Skeletal muscle tissue (tissue), 4 donors: Measurements from ENCODE around the gene MEGF9. TPM values are rescaled to one million over a fixed set of nuclear protein-coding genes. Genes with fewer than 3 reads are reported as not detected.

Experiments used
- H3K27ac ChIP-seq: one replicate; pipeline ENCODE4 v1.7.0; 2013; ENCODE audit warnings: mild to moderate bottlenecking, low read depth, low read length, inconsistent platforms
- H3K27me3 ChIP-seq, 3 donors: one replicate each; pipeline ENCODE4 v1.7.0; 2013; ENCODE audit warnings: low read length in 3 of 3; ENCODE audit not compliant: control insufficient read depth in 3 of 3, insufficient read depth in 3 of 3
- H3K36me3 ChIP-seq, 3 donors: one replicate each; pipeline ENCODE4 v1.7.0; 2013; ENCODE audit warnings: low read length in 3 of 3; ENCODE audit not compliant: control insufficient read depth in 3 of 3, insufficient read depth in 3 of 3
- H3K4me1 ChIP-seq, 3 donors: one replicate each; pipeline ENCODE4 v1.7.0; 2013; ENCODE audit warnings: low read length in 3 of 3, mild to moderate bottlenecking in 3 of 3; ENCODE audit not compliant: control insufficient read depth in 3 of 3, insufficient read depth in 3 of 3
- H3K4me3 ChIP-seq, 3 donors: one replicate each; pipeline ENCODE4 v1.7.0; 2013; ENCODE audit warnings: low read length in 3 of 3
- H3K9ac ChIP-seq, 3 donors: one replicate each; pipeline ENCODE4 v1.7.0; 2013; ENCODE audit warnings: low read length in 3 of 3, mild to moderate bottlenecking in 3 of 3, moderate library complexity in 2 of 3, low read depth in 1 of 3
- H3K9me3 ChIP-seq, 3 donors: one replicate each; pipeline ENCODE4 v1.7.0; 2013; ENCODE audit warnings: low read length in 3 of 3; ENCODE audit not compliant: control insufficient read depth in 3 of 3
- total RNA-seq: library from RNA; depleted of rRNA; stranded (reverse); fragments of >200 nt; gene quantifications from one replicate; pipeline ENCODE4 v1.2.3, GENCODE V29; 2014
- donor health status: Osteomylitis.

The MEGF9 gene
- total RNA-seq, 1 donor from 2014 or later, result 6.8 TPM

- no peak overlapping the region for H3K4me3 ChIP-seq
- no peaks in the 10 kb centered on the region for H3K4me1 ChIP-seq
- H3K9me3 ChIP-seq, result peaks cover 0 to 2% (median 0%) of the 10 kb centered on the region in 3 donors
- no peaks in the 10 kb centered on the region for H3K36me3 ChIP-seq
- no peaks in the 10 kb centered on the region for H3K27me3 ChIP-seq
- no peak overlapping the region for H3K27ac ChIP-seq
- no peak overlapping the region for H3K9ac ChIP-seq
Observed at GRCh38 chr9:120668399-120668798, 45.9 kb downstream of the MEGF9 start.

DNA sequence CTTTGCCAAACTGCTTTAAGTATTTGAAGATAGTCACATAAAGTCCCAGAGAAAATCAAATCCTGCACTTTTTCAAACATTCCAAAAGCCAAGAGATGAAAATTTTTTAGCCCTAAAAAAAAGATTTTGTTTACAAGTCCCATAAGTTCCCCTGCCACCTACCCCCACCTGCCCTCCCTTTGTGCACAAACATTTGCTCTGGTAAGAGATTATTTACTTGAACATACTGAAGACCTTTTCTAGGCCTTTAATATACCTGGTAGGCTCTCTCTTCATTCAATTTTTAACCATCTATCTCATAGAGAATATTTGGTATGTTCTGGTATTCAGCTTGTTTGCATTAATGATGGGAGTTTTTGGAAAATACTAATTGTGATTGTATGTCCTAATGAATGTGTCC is 50.3 kb downstream of the MEGF9 start:
- Histone ChIP-seq H3K27me3 (no peaks in the 10 kb centered on the region), H3K4me3 (no peak overlapping the region), H3K4me1 (no peaks in the 10 kb centered on the region), H3K9ac (no peak overlapping the region), H3K9me3 (peaks cover 0 to 2% (median 0%) of the 10 kb centered on the region in 3 donors), H3K36me3 (no peaks in the 10 kb centered on the region), H3K27ac (no peak overlapping the region)

GRCh38 chr9:120663380-120663779 is 50.9 kb downstream of the MEGF9 start:
- H3K4me1 ChIP-seq, result no peaks in the 10 kb centered on the region
- no peaks in the 10 kb centered on the region for H3K36me3 ChIP-seq

GRCh38 chr9:120662513-120662912 is 51.8 kb downstream of the MEGF9 start:
- H3K9me3 ChIP-seq, result peaks cover 0 to 2% (median 0%) of the 10 kb centered on the region in 3 donors
- no peaks in the 10 kb centered on the region for H3K27me3 ChIP-seq
- H3K36me3 ChIP-seq, result no peaks in the 10 kb centered on the region
- H3K9ac ChIP-seq, result no peak overlapping the region
- H3K4me1 ChIP-seq, result no peaks in the 10 kb centered on the region
- no peak overlapping the region for H3K4me3 ChIP-seq
- no peak overlapping the region for H3K27ac ChIP-seq

More at GRCh38 chr9:120663380-120663779, 50.9 kb downstream of the MEGF9 start:
- H3K27ac ChIP-seq, result no peak overlapping the region
- H3K27me3 ChIP-seq, result no peaks in the 10 kb centered on the region
- no peak overlapping the region for H3K9ac ChIP-seq
- H3K4me3 ChIP-seq, result no peak overlapping the region
- H3K9me3 ChIP-seq, result peaks cover 0 to 2% (median 0%) of the 10 kb centered on the region in 3 donors

- Histone ChIP-seq H3K27ac (no peak overlapping the region), H3K4me3 (no peak overlapping the region), H3K4me1 (no peaks in the 10 kb centered on the region), H3K36me3 (no peaks in the 10 kb centered on the region), H3K27me3 (no peaks in the 10 kb centered on the region), H3K9me3 (no peaks in the 10 kb centered on the region), H3K9ac (no peak overlapping the region)
Observed at GRCh38 chr9:120659676-120660075, 54.6 kb downstream of the MEGF9 start.

DNA sequence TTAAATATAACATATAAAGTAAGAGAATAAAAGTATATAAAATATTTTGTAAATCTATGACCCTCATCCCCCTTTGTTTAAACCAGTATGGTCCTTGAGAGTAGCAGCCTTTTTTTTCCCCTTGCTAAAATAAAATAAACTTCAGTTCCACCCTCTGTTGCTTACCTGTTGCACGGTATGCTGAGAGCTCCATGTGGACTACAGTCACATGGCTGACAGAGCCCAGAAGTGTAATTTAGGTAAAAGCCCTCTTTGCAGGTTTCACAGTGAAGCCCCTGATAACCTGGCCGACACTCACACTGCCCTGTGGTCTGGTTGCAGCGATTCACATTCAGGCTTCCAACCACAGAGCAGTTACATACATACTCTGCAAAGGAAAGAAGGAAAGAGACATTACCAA is 55.1 kb downstream of the MEGF9 start:
- Histone ChIP-seq H3K4me3 (no peak overlapping the region), H3K9me3 (no peaks in the 10 kb centered on the region), H3K9ac (no peak overlapping the region), H3K4me1 (no peaks in the 10 kb centered on the region), H3K27ac (no peak overlapping the region), H3K36me3 (no peaks in the 10 kb centered on the region), H3K27me3 (no peaks in the 10 kb centered on the region)

DNA sequence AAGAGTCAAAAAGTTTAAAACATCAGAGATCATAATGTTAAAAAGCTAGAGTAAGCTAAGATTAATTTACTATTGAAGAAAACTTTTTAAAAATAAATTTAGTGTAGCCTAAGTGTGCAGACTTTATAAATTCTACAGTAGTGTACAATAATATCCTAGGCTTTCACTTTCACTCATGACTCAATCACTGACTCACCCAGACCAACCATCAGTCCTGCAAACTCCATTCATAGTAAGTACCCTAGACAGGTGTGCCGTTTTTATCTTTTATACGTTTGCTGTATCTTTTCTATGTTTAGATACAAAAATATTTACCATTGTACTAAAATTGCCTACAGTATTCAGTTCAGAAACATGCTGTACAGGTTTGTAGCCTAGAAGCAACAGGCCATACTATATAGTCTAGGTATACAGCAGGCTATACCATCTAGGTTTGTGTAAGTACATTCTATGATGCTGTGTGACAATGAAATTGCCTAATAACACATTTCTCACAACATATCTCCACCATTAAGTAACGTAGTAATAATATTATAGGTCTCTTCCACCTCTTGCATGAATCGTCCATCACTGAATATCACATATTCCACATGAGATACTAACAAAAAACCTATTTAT is 59.2 kb downstream of the MEGF9 start:
- H3K4me1 ChIP-seq, result no peaks in the 10 kb centered on the region
- no peaks in the 10 kb centered on the region for H3K27me3 ChIP-seq
- no peaks in the 10 kb centered on the region for H3K36me3 ChIP-seq
- no peak overlapping the region for H3K27ac ChIP-seq
- no peak overlapping the region for H3K9ac ChIP-seq
- no peak overlapping the region for H3K4me3 ChIP-seq
- no peaks in the 10 kb centered on the region for H3K9me3 ChIP-seq

DNA sequence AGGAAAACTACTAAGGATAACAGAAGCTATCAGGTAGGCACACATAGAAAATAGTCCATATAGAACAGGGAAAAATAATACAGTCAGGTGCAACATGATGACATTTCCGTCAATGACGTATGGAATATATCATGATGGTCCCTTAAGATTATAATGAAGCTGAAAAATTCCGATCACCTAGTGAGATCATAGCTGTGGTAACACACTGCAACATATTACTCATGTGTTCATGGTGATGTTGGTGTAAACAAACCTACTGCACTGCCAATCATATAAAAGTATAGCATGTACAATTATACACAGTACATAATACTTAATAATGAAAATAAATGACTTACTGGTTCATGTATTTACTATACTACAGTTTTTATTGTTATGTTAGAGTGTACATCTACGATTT is 60.0 kb downstream of the MEGF9 start:
- no peak overlapping the region for H3K4me3 ChIP-seq
- H3K9ac ChIP-seq, result no peak overlapping the region
- no peaks in the 10 kb centered on the region for H3K27me3 ChIP-seq
- H3K27ac ChIP-seq, result no peak overlapping the region
- no peaks in the 10 kb centered on the region for H3K36me3 ChIP-seq
- no peaks in the 10 kb centered on the region for H3K9me3 ChIP-seq
- H3K4me1 ChIP-seq, result no peaks in the 10 kb centered on the region

DNA sequence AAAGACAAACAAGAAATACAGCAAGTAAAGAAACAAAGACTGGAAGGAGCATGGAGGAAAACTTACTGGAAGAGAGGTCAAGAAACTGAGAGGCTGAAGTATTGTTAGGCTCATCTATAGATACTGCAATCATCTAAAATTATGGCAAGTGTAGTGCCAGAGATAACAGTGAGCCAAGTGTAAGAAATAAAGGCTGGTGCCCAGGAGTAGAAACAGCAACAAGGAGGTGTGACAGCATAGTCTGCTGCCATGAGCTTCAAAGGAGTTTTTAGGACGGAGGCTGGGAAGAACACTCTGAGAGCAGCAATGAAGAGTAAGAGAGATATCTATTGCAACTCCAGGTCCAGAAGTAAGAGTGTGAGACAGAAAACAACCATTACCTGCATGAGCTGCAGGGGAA is 60.5 kb downstream of the MEGF9 start:
- H3K9me3 ChIP-seq, result no peaks in the 10 kb centered on the region
- H3K36me3 ChIP-seq, result no peaks in the 10 kb centered on the region
- no peak overlapping the region for H3K9ac ChIP-seq
- no peaks in the 10 kb centered on the region for H3K4me1 ChIP-seq
- H3K4me3 ChIP-seq, result no peak overlapping the region
- no peak overlapping the region for H3K27ac ChIP-seq
- H3K27me3 ChIP-seq, result no peaks in the 10 kb centered on the region

DNA sequence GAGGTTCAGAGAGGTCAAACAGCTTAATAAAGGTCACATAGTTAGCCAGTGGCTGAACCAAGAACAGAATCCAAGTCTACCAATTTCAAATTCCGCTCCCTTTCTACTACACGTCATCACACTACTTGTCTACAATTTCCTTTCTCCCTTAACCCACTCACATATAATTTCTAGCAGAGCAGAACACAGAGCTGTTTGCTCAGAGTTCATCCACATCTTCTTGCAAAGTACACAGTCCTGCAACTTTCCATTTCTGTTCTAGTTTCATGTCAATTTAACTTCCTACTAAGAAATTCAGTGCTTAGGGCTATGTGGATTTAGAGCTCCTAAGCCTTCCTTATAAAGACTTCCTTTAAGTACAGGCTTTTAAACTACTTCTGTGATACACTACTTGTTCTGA is 61.3 kb downstream of the MEGF9 start:
- H3K36me3 ChIP-seq, result no peaks in the 10 kb centered on the region
- no peak overlapping the region for H3K9ac ChIP-seq
- no peak overlapping the region for H3K27ac ChIP-seq
- no peaks in the 10 kb centered on the region for H3K4me1 ChIP-seq
- H3K9me3 ChIP-seq, result no peaks in the 10 kb centered on the region
- no peak overlapping the region for H3K4me3 ChIP-seq
- no peaks in the 10 kb centered on the region for H3K27me3 ChIP-seq
